ENCODE measurements around the gene RANGRF. TPM values are rescaled to one million over a fixed set of nuclear protein-coding genes. Genes with fewer than 3 reads are reported as not detected.

Gene RANGRF
- total RNA-seq, 1 donor from 2014 or later: 11.9 TPM

DNA sequence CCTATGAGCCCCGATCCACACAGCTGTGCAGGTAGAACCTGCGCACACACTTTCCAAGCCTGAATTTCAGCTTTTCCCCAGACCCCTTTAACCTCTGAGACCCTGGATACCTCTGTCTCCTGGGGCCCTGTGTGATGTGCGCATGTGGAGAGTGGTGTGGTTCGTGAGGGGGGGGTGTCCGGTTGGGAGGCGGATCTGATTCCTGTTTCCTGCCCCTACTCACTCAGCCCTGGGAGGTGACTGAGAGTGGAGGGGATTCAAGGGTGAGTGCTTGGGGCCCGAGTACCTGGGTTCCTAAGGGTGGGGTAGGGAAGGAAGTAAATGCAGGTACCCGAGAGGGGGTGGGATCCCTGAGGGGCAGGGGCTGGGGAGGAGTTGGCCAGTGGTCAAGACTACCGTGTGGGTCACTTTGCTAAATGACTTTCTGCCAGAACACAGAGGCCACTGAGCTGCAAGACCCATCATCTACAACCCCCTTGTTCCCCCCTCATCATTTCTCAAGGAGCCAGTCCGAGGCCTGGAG, 22.2 kb downstream of the RANGRF start:
- no peaks in the 10 kb centered on the region for H3K9me3 ChIP-seq (ENCODE audit: low read depth)
- no peaks in the 10 kb centered on the region for H3K9me3 Mint-ChIP-seq
- no peak overlapping the region for H2AFZ ChIP-seq (replicated peaks)
- H3K79me2 ChIP-seq (ENCODE audit: low read depth): no peaks in the 10 kb centered on the region
- TF ChIP-seq, protein P1, sequence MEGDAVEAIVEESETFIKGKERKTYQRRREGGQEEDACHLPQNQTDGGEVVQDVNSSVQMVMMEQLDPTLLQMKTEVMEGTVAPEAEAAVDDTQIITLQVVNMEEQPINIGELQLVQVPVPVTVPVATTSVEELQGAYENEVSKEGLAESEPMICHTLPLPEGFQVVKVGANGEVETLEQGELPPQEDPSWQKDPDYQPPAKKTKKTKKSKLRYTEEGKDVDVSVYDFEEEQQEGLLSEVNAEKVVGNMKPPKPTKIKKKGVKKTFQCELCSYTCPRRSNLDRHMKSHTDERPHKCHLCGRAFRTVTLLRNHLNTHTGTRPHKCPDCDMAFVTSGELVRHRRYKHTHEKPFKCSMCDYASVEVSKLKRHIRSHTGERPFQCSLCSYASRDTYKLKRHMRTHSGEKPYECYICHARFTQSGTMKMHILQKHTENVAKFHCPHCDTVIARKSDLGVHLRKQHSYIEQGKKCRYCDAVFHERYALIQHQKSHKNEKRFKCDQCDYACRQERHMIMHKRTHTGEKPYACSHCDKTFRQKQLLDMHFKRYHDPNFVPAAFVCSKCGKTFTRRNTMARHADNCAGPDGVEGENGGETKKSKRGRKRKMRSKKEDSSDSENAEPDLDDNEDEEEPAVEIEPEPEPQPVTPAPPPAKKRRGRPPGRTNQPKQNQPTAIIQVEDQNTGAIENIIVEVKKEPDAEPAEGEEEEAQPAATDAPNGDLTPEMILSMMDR (IDR thresholded peaks at IDR 0.05): no peak
- no peak for TF ChIP-seq EZH2phosphoT487 (IDR thresholded peaks at IDR 0.05)
- no peak for TF ChIP-seq EZH2 (IDR thresholded peaks at IDR 0.05)
- no peak overlapping the region for H3K4me2 ChIP-seq
- peaks cover 22% of the 10 kb centered on the region for H3K27me3 ChIP-seq
- peaks cover 17% of the 10 kb centered on the region for H3K4me1 Mint-ChIP-seq
- peaks cover 11% of the 10 kb centered on the region for H3K4me1 ChIP-seq
- H4K20me1 ChIP-seq (ENCODE audit: low read depth): no peaks in the 10 kb centered on the region
- H3K36me3 ChIP-seq: no peaks in the 10 kb centered on the region
- no peak overlapping the region for H3K9ac ChIP-seq
- H3K36me3 Mint-ChIP-seq: no peaks in the 10 kb centered on the region
- no peak overlapping the region for H3K27ac ChIP-seq
- H3K27me3 Mint-ChIP-seq (ENCODE audit: insufficient read depth, low read depth): peaks cover 26% of the 10 kb centered on the region
- H3K4me3 ChIP-seq: no peak overlapping the region
- DNase-seq (ENCODE audit: low spot score): no peak
- peaks cover 1% of the 10 kb centered on the region for H3F3A ChIP-seq (ENCODE audit: low read depth)
- H3K27ac Mint-ChIP-seq: no peak overlapping the region
- no peak overlapping the region for H3K4me3 Mint-ChIP-seq

DNA sequence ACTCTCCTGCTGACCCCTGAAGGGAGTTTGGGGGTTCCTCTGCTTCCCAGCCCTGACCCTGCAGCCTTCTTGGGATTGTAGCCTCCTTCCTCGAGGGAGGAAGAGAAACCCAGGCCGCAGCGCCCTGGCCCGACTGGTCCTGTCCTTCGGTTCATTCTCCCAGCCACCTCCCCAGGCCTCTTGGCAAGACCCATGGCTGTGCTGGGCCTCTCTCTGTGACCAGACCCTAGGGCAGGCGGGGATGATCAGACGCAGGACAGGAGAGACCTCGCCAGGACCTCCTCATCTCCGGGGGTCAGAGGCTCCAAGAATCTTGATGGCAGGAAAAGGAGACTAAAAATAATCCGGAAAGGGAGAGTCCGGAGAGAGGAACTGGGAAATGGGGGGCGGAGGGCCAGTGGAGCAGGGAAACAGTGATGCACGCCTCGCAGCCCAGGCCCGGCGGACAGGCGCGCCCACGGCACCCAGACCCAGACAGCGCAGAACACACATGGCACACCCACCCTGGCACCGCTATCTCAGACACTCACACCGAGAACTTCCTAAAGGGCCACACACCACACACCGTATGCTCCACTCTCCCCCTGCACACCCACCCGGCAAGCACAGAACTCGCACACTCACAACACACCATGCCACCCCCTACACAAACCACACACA, 22.8 kb downstream of the RANGRF start:
- peaks cover 32% of the 10 kb centered on the region for H3K27me3 Mint-ChIP-seq (ENCODE audit: insufficient read depth, low read depth)
- H3K36me3 Mint-ChIP-seq: no peaks in the 10 kb centered on the region
- no peaks in the 10 kb centered on the region for H3K36me3 ChIP-seq
- H3K9ac ChIP-seq: no peak overlapping the region
- no peak overlapping the region for H3K4me3 Mint-ChIP-seq
- no peak overlapping the region for H3K4me2 ChIP-seq
- H3F3A ChIP-seq (ENCODE audit: low read depth): peaks cover 3% of the 10 kb centered on the region
- H3K4me1 Mint-ChIP-seq: peaks cover 23% of the 10 kb centered on the region
- no peaks in the 10 kb centered on the region for H4K20me1 ChIP-seq (ENCODE audit: low read depth)
- H3K9me3 Mint-ChIP-seq: no peaks in the 10 kb centered on the region
- no peak overlapping the region for H2AFZ ChIP-seq (replicated peaks)
- H3K4me1 ChIP-seq: peaks cover 11% of the 10 kb centered on the region
- TF ChIP-seq, protein P1 (IDR thresholded peaks at IDR 0.05): no peak
- TF ChIP-seq EZH2 (IDR thresholded peaks at IDR 0.05): no peak
- no peak for TF ChIP-seq EZH2phosphoT487 (IDR thresholded peaks at IDR 0.05)
- H3K9me3 ChIP-seq (ENCODE audit: low read depth): no peaks in the 10 kb centered on the region
- H3K79me2 ChIP-seq (ENCODE audit: low read depth): no peaks in the 10 kb centered on the region
- H3K27ac Mint-ChIP-seq: no peak overlapping the region
- H3K27ac ChIP-seq: no peak overlapping the region
- H3K4me3 ChIP-seq: no peak overlapping the region
- peaks cover 28% of the 10 kb centered on the region for H3K27me3 ChIP-seq
- DNase-seq (ENCODE audit: low spot score): no peak

DNA sequence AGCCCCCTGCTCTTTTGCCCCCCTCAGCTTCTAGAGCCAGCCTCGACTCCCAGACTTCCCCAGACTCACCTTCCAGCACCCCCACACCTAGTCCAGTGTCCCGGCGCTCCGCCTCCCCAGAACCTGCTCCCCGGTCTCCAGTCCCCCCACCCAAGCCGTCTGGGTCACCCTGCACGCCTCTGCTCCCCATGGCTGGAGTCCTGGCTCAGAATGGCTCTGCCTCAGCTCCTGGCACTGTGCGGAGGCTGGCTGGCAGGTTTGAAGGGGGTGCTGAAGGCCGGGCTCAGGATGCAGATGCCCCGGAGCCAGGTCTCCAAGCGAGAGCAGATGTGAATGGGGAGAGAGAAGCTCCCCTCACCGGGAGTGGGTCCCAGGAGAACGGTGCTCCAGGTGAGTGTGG, 23.8 kb downstream of the RANGRF start:
- peaks cover 39% of the 10 kb centered on the region for H3K27me3 Mint-ChIP-seq (ENCODE audit: insufficient read depth, low read depth)

More for the DNA sequence above, 23.8 kb downstream of the RANGRF start:
- no peak overlapping the region for H3K4me2 ChIP-seq
- no peak overlapping the region for H3K27ac ChIP-seq
- no peaks in the 10 kb centered on the region for H3K36me3 Mint-ChIP-seq
- H3K4me3 ChIP-seq: no peak overlapping the region
- peaks cover 11% of the 10 kb centered on the region for H3K4me1 ChIP-seq
- H3K27me3 ChIP-seq: peaks cover 38% of the 10 kb centered on the region
- H2AFZ ChIP-seq (replicated peaks): no peak overlapping the region
- H3K27ac Mint-ChIP-seq: no peak overlapping the region
- no peak overlapping the region for H3K9ac ChIP-seq
- TF ChIP-seq EZH2 (IDR thresholded peaks at IDR 0.05) (no peak), EZH2phosphoT487 (IDR thresholded peaks at IDR 0.05) (no peak)
- TF ChIP-seq, protein P1 (IDR thresholded peaks at IDR 0.05): no peak
- DNase-seq (ENCODE audit: low spot score): no peak
- H3K9me3 ChIP-seq (ENCODE audit: low read depth): no peaks in the 10 kb centered on the region
- no peak overlapping the region for H3K4me3 Mint-ChIP-seq
- peaks cover 3% of the 10 kb centered on the region for H3F3A ChIP-seq (ENCODE audit: low read depth)
- no peaks in the 10 kb centered on the region for H3K9me3 Mint-ChIP-seq
- H3K36me3 ChIP-seq: no peaks in the 10 kb centered on the region
- peaks cover 25% of the 10 kb centered on the region for H3K4me1 Mint-ChIP-seq
- no peaks in the 10 kb centered on the region for H4K20me1 ChIP-seq (ENCODE audit: low read depth)
- no peaks in the 10 kb centered on the region for H3K79me2 ChIP-seq (ENCODE audit: low read depth)

Data from neural progenitor cell (in vitro differentiated cells).